ENCODE results near the gene MUC2.
A peak's percentile ranks its signal among the peaks of the same experiment; 100 is the strongest.

The MUC2 gene

GRCh38 chr11:1067812-1068496 is 6.7 kb upstream of the MUC2 start:
- no peak for TF ChIP-seq CTCF (conservative IDR thresholded peaks at IDR 0.05; ENCODE audit: low read depth, low read length)
- no peak overlapping the region for H3K4me3 ChIP-seq (ENCODE audit: low read depth, low read length)
- no peak for DNase-seq (ENCODE audit: low read depth)

- H3K4me3 ChIP-seq (ENCODE audit: low read depth, low read length) = no peak overlapping the region
- TF ChIP-seq CTCF (conservative IDR thresholded peaks at IDR 0.05; ENCODE audit: low read depth, low read length) = no peak
- DNase-seq (ENCODE audit: low read depth) = no peak
These were observed 4.9 kb upstream of the MUC2 start for GRCh38 chr11:1069740-1070139.

GRCh38 chr11:1070594-1071462 is 3.8 kb upstream of the MUC2 start:
- no peak for TF ChIP-seq CTCF (conservative IDR thresholded peaks at IDR 0.05; ENCODE audit: low read depth, low read length)
- no peak overlapping the region for H3K4me3 ChIP-seq (ENCODE audit: low read depth, low read length)
- no peak for DNase-seq (ENCODE audit: low read depth)

- no peak for DNase-seq (ENCODE audit: low read depth)
- no peak overlapping the region for H3K4me3 ChIP-seq (ENCODE audit: low read depth, low read length)
- no peak for TF ChIP-seq CTCF (conservative IDR thresholded peaks at IDR 0.05; ENCODE audit: low read depth, low read length)
These were observed 3.0 kb upstream of the MUC2 start for GRCh38 chr11:1071571-1072115.

GRCh38 chr11:1072116-1072820 is 2.4 kb upstream of the MUC2 start:
- DNase-seq (ENCODE audit: low read depth) = peak; percentile 58
- no peak for TF ChIP-seq CTCF (conservative IDR thresholded peaks at IDR 0.05; ENCODE audit: low read depth, low read length)
- H3K4me3 ChIP-seq (ENCODE audit: low read depth, low read length) = no peak overlapping the region

- no peak for TF ChIP-seq CTCF (conservative IDR thresholded peaks at IDR 0.05; ENCODE audit: low read depth, low read length)
- no peak for DNase-seq (ENCODE audit: low read depth)
- no peak overlapping the region for H3K4me3 ChIP-seq (ENCODE audit: low read depth, low read length)
These were observed 1.8 kb upstream of the MUC2 start for GRCh38 chr11:1072821-1073231.
